IMR-90 (cell line): ENCODE data around the gene CST7. TPM values are rescaled to one million over a fixed set of nuclear protein-coding genes. Genes with fewer than 3 reads are reported as not detected.
"Not testable (repeated sequence)": the region's sequence is repeated elsewhere in the genome, so short reads cannot be mapped to it uniquely, and the experiment has no call there.

Experiments
- ATAC-seq: fragments of 200-7000 bp; cut with Tn5 transposase; 2 replicates; pipeline ENCODE4 v1.9.1; 2020; ENCODE audit warnings: low read depth, mild to moderate bottlenecking, moderate library complexity
- BruUV-seq: library from RNA; stranded (reverse); fragments of 400-500 nt; replicated peaks from 2 replicates; lab custom pipeline; 2021; lab: Mats Ljungman, UMichigan
- CTCF ChIA-PET: fragments of 300-600 bp; formaldehyde crosslinking; extraction: SDS; loops from one replicate; lab custom pipeline; 2021; ENCODE audit warnings: antibody characterized with exemption; lab: Yijun Ruan, JAX
- POLR2A ChIA-PET: fragments of 300-600 bp; sonication (Branson Sonifier 250); formaldehyde crosslinking; loops from one replicate; lab custom pipeline; 2022; ENCODE audit warnings: antibody characterized with exemption; ENCODE audit not compliant: unreplicated experiment; lab: Charles Lee
- DNase-seq: peaks from one replicate; pipeline ENCODE4 v3.0.0; 2013
- H2AFZ ChIP-seq: replicated peaks from 2 replicates; pipeline ENCODE3; 2013; ENCODE audit warnings: low read length, mild to moderate bottlenecking; ENCODE audit not compliant: poor library complexity
- H2AK5ac ChIP-seq: 2 replicates; pipeline ENCODE4 v1.6.1; 2013; ENCODE audit warnings: low read depth, low read length, inconsistent platforms
- H2AK9ac ChIP-seq: replicated peaks from 2 replicates; pipeline ENCODE3; 2013; ENCODE audit warnings: mild to moderate bottlenecking, low read depth, low read length, moderate library complexity; ENCODE audit not compliant: poor library complexity
- H2BK120ac ChIP-seq: 2 replicates; pipeline ENCODE4 v1.6.1; 2013; ENCODE audit warnings: low read depth, low read length, inconsistent platforms
- H2BK15ac ChIP-seq: 3 replicates; pipeline ENCODE4 v1.6.1; 2013; ENCODE audit warnings: low read depth, low read length, inconsistent platforms
- H2BK20ac ChIP-seq: 2 replicates; pipeline ENCODE4 v1.6.1; 2013; ENCODE audit warnings: low read depth, mild to moderate bottlenecking, inconsistent platforms, low read length, moderate library complexity
- H2BK5ac ChIP-seq: 2 replicates; pipeline ENCODE4 v1.6.1; 2013; ENCODE audit warnings: mild to moderate bottlenecking, low read depth, low read length, inconsistent platforms; ENCODE audit not compliant: poor library complexity, severe bottlenecking
- H3K14ac ChIP-seq: replicated peaks from 2 replicates; pipeline ENCODE4 v1.6.1; 2013; ENCODE audit warnings: low read depth, low read length, inconsistent platforms
- H3K18ac ChIP-seq: 2 replicates; pipeline ENCODE4 v1.6.1; 2013; ENCODE audit warnings: low read depth, low read length, control low read depth
- H3K23ac ChIP-seq: 2 replicates; pipeline ENCODE4 v1.6.1; 2013; ENCODE audit warnings: low read depth, low read length, inconsistent platforms
- H3K27ac ChIP-seq: 2 replicates; pipeline ENCODE4 v1.5.1; 2013; ENCODE audit warnings: mild to moderate bottlenecking, control low read depth, low read length; ENCODE audit not compliant: insufficient read depth
- H3K27me3 ChIP-seq: 2 replicates; pipeline ENCODE4 v1.6.1; 2013; ENCODE audit warnings: low read length; ENCODE audit not compliant: control insufficient read depth, insufficient read depth
- H3K36me3 ChIP-seq: 2 replicates; pipeline ENCODE4 v1.6.1; 2013; ENCODE audit warnings: low read length, mixed read lengths; ENCODE audit not compliant: control insufficient read depth, insufficient read depth
- H3K4ac ChIP-seq: 2 replicates; pipeline ENCODE4 v1.6.1; 2013; ENCODE audit warnings: low read depth, low read length, inconsistent platforms
- H3K4me1 ChIP-seq: 2 replicates; pipeline ENCODE4 v1.6.1; 2013; ENCODE audit warnings: low read length, mixed read lengths; ENCODE audit not compliant: control insufficient read depth, insufficient read depth
- H3K4me2 ChIP-seq: 2 replicates; pipeline ENCODE4 v1.6.1; 2013; ENCODE audit warnings: low read depth, mild to moderate bottlenecking, control low read depth, low read length, moderate library complexity
- H3K4me3 ChIP-seq: 2 replicates; pipeline ENCODE4 v1.5.1; 2013; ENCODE audit warnings: low read depth, mild to moderate bottlenecking, control low read depth, low read length, moderate library complexity; ENCODE audit not compliant: insufficient read depth
- H3K56ac ChIP-seq: 2 replicates; pipeline ENCODE4 v1.6.1; 2013; ENCODE audit warnings: low read length, inconsistent platforms; ENCODE audit not compliant: insufficient read depth; ENCODE audit errors: extremely low read depth
- H3K79me1 ChIP-seq, 2 experiments: 2 replicates each; pipeline ENCODE4 v1.6.1; 2013; ENCODE audit warnings: low read length in 2 of 2, inconsistent platforms in 1 of 2, low read depth in 1 of 2
- H3K9ac ChIP-seq: 2 replicates; pipeline ENCODE4 v1.6.1; 2013; ENCODE audit warnings: low read depth, low read length, control low read depth
- H3K9me1 ChIP-seq: 2 replicates; pipeline ENCODE4 v1.6.1; 2013; ENCODE audit warnings: low read length, inconsistent platforms; ENCODE audit not compliant: insufficient read depth
- H3K9me3 ChIP-seq: 2 replicates; pipeline ENCODE4 v1.6.1; 2013; ENCODE audit warnings: low read length; ENCODE audit not compliant: control insufficient read depth, insufficient read depth
- H4K20me1 ChIP-seq: 2 replicates; pipeline ENCODE4 v1.6.1; 2013; ENCODE audit warnings: low read length, inconsistent platforms; ENCODE audit not compliant: insufficient read depth
- H4K5ac ChIP-seq: 2 replicates; pipeline ENCODE4 v1.6.1; 2013; ENCODE audit warnings: mild to moderate bottlenecking, low read depth, low read length, control low read depth
- H4K8ac ChIP-seq, 2 experiments: 2 replicates each; pipeline ENCODE4 v1.6.1; 2013; ENCODE audit warnings: low read depth in 2 of 2, low read length in 2 of 2, control low read depth in 1 of 2, inconsistent platforms in 1 of 2
- H4K91ac ChIP-seq: 2 replicates; pipeline ENCODE4 v1.6.1; 2013; ENCODE audit warnings: low read depth, low read length, inconsistent platforms; ENCODE audit not compliant: insufficient read depth
- ELK1 ChIP-seq: fragments of 150-350 bp; IDR thresholded peaks from 2 replicates; pipeline ENCODE4 v1.6.1; 2016; ENCODE audit warnings: low read depth, mild to moderate bottlenecking, low read length, moderate library complexity, borderline replicate concordance
- MAFK ChIP-seq: IDR thresholded peaks from 2 replicates; pipeline ENCODE4 v1.6.1; 2012; ENCODE audit warnings: low read depth, low read length, improper control_type of control experiment
- WGBS, 2 experiments: methylation state at CpG; one replicate each; pipeline versions ENCODE4 v1.1.5 to v1.1.7; 2013; ENCODE audit warnings: missing lambda C conversion rate in 2 of 2; ENCODE audit not compliant: insufficient read length in 1 of 2; ENCODE audit errors: extremely low coverage in 2 of 2; 5-methylcytosine and 5-hydroxymethylcytosine counted together
- dilution Hi-C: fragments of 300-500 bp; cut with HindIII; formaldehyde crosslinking; loops from one replicate; pipeline ENCODE4 v1.14.3; 2018; ENCODE audit warnings: low sequenced_read_pairs; ENCODE audit not compliant: unreplicated experiment
- in situ Hi-C: fragments of 300-500 bp; cut with MboI; formaldehyde crosslinking; loops from 3 replicates; pipeline ENCODE4 v1.14.3; 2019; ENCODE audit warnings: low sequenced_read_pairs, inconsistent platforms, mixed read lengths
- intact Hi-C: fragments of 100-400 bp; cut with micrococcal nuclease; formaldehyde crosslinking; loops from 2 replicates; pipeline ENCODE4 v1.10.0; 2022
- polyA plus RNA-seq, 3 experiments: library from polyadenylated mRNA; depleted of rRNA; stranded (reverse); fragments of >200 nt; gene quantifications; 2 replicates each; pipeline ENCODE4 v1.2.3, GENCODE V29; 2012; ENCODE audit warnings: low replicate concordance in 1 of 3
- total RNA-seq: library from RNA; depleted of rRNA; stranded (reverse); fragments of >200 nt; gene quantifications from 2 replicates; pipeline ENCODE4 v1.2.3, GENCODE V29; 2012

The CST7 gene
- total and polyA plus RNA-seq, 2 of the 4 experiments (the other 2 are of a cell fraction), result not detected

- peaks cover 20% of the 10 kb centered on the region; the same call in 1 of the 2 replicates for H3K27me3 ChIP-seq
- no peak overlapping the region for H3K4me3 ChIP-seq
- intact Hi-C loops (loop anchor here (1.0 to 2.0 kb wide), 5 partner anchors 138 to 1030 kb away; no protein-coding TSS in a partner anchor), in situ Hi-C loops (loop anchor here (5.0 to 25.0 kb wide), 2 partner anchors 757 to 982 kb away; no protein-coding TSS in a partner anchor), dilution Hi-C loops (no loop called here)
- no peaks in the 10 kb centered on the region for H3K9me3 ChIP-seq
- no peak overlapping the region for H3K18ac ChIP-seq
- no peak overlapping the region for H4K5ac ChIP-seq
- H4K8ac ChIP-seq, result no peak overlapping the region
- no peaks in the 10 kb centered on the region for H3K4me1 ChIP-seq
- no peak overlapping the region for H3K23ac ChIP-seq
- no peak overlapping the region for H2AK5ac ChIP-seq
- WGBS, 2 experiments, result 76% methylated on average over 4 of the region's 17 CpGs; no CpG with 5 or more reads in 1 of the 2 experiments
- no peak overlapping the region for H3K56ac ChIP-seq
- no peak for DNase-seq
- ATAC-seq, result no peak
- no peak overlapping the region for H2BK15ac ChIP-seq
- H4K91ac ChIP-seq, result no peak overlapping the region
- no peak overlapping the region for H3K4me2 ChIP-seq
- no peaks in the 10 kb centered on the region for H3K9me1 ChIP-seq
- ChIA-PET POLR2A (no interaction called here), CTCF (interaction anchor here (1.3 kb wide), 1 partner anchor 758 kb away, joined by 7 read pairs; no protein-coding TSS in a partner anchor)
- H2AK9ac ChIP-seq, result peak overlapping the region; percentile 63
- H3K4ac ChIP-seq, result no peak overlapping the region
- H2BK120ac ChIP-seq, result no peak overlapping the region
- no peak for TF ChIP-seq MAFK
- TF ChIP-seq ELK1, result no peak
- no peaks in the 10 kb centered on the region for H3K36me3 ChIP-seq
- H4K20me1 ChIP-seq, result no peaks in the 10 kb centered on the region
- no peak overlapping the region for H3K27ac ChIP-seq
- H2BK5ac ChIP-seq, result no peak overlapping the region
- H2BK20ac ChIP-seq, result no peak overlapping the region
- H3K14ac ChIP-seq, result no peak overlapping the region
- H3K79me1 ChIP-seq, result no peaks in the 10 kb centered on the region
- H3K9ac ChIP-seq, result no peak overlapping the region
- no TSS peak for BruUV-seq
- H2AFZ ChIP-seq, result peak overlapping the region; percentile 78
Measured at GRCh38 chr20:24918579-24919566, 30.2 kb upstream of the CST7 start.

GRCh38 chr20:24919665-24920064 is 29.4 kb upstream of the CST7 start:
- H3K4ac ChIP-seq, H3K4me3 ChIP-seq, H3K56ac ChIP-seq, H3K9me3 ChIP-seq, H2AFZ ChIP-seq, H2BK5ac ChIP-seq, DNase-seq, H3K79me1 ChIP-seq, H2BK120ac ChIP-seq, H3K36me3 ChIP-seq, H2BK15ac ChIP-seq, H2AK5ac ChIP-seq, H4K5ac ChIP-seq, H3K23ac ChIP-seq, H4K20me1 ChIP-seq, H2BK20ac ChIP-seq, POLR2A ChIA-PET, CTCF ChIA-PET, H3K4me1 ChIP-seq, H3K14ac ChIP-seq, dilution Hi-C loops, ATAC-seq, H3K9me1 ChIP-seq, H2AK9ac ChIP-seq, H3K18ac ChIP-seq, H3K4me2 ChIP-seq, H4K8ac ChIP-seq, H3K9ac ChIP-seq, H4K91ac ChIP-seq, BruUV-seq, H3K27ac ChIP-seq: not testable (repeated sequence)
- WGBS, 2 experiments, result 75% methylated on average over 10 of the region's 15 CpGs; no CpG with 5 or more reads in 1 of the 2 experiments
- in situ Hi-C loops, result loop anchor here (5.0 to 25.0 kb wide), 2 partner anchors 757 to 982 kb away; no protein-coding TSS in a partner anchor
- intact Hi-C loops, result loop anchor here (2.0 kb wide), 3 partner anchors 139 to 1031 kb away; no protein-coding TSS in a partner anchor
- peaks cover 20% of the 10 kb centered on the region; the same call in 1 of the 2 replicates for H3K27me3 ChIP-seq
